Activated CD4-positive, alpha-beta T cell treated with anti-CD3 and anti-CD28 coated beads, Interleukin-2, amount 10 ng/mL, durations not matched to agents 24 days and 14 days (primary cell): ENCODE measurements around the gene TRAF2. TPM values are rescaled to one million over a fixed set of nuclear protein-coding genes. Genes with fewer than 3 reads are reported as not detected.

Source experiments
- DNase-seq: peaks from one replicate; pipeline ENCODE4 v3.0.0; 2022
- H3K27ac Mint-ChIP-seq: one replicate; pipeline ENCODE4 v1.8.0; 2022; ENCODE audit warnings: mild to moderate bottlenecking, mixed read lengths
- H3K27me3 Mint-ChIP-seq: one replicate; pipeline ENCODE4 v1.8.0; 2022; ENCODE audit warnings: mixed read lengths
- H3K36me3 Mint-ChIP-seq: one replicate; pipeline ENCODE4 v1.8.0; 2022; ENCODE audit warnings: low read depth, mild to moderate bottlenecking, mixed read lengths
- H3K4me1 Mint-ChIP-seq: one replicate; pipeline ENCODE4 v1.8.0; 2021; ENCODE audit warnings: mixed read lengths
- H3K4me3 Mint-ChIP-seq: one replicate; pipeline ENCODE4 v1.8.0; 2022; ENCODE audit warnings: mild to moderate bottlenecking, moderate library complexity, mixed read lengths
- H3K9me3 Mint-ChIP-seq: one replicate; pipeline ENCODE4 v1.8.0; 2021; ENCODE audit warnings: mixed read lengths
- intact Hi-C: fragments of 100-400 bp; cut with micrococcal nuclease; formaldehyde crosslinking; loops from one replicate; pipeline ENCODE4 v1.15.1; 2023
- total RNA-seq: library from RNA; stranded (reverse); gene quantifications from 2 replicates; pipeline ENCODE4 v1.2.3, GENCODE V29; 2022

Gene TRAF2
- total RNA-seq, 1 donor from 2014 or later, result 66.6 TPM

DNA sequence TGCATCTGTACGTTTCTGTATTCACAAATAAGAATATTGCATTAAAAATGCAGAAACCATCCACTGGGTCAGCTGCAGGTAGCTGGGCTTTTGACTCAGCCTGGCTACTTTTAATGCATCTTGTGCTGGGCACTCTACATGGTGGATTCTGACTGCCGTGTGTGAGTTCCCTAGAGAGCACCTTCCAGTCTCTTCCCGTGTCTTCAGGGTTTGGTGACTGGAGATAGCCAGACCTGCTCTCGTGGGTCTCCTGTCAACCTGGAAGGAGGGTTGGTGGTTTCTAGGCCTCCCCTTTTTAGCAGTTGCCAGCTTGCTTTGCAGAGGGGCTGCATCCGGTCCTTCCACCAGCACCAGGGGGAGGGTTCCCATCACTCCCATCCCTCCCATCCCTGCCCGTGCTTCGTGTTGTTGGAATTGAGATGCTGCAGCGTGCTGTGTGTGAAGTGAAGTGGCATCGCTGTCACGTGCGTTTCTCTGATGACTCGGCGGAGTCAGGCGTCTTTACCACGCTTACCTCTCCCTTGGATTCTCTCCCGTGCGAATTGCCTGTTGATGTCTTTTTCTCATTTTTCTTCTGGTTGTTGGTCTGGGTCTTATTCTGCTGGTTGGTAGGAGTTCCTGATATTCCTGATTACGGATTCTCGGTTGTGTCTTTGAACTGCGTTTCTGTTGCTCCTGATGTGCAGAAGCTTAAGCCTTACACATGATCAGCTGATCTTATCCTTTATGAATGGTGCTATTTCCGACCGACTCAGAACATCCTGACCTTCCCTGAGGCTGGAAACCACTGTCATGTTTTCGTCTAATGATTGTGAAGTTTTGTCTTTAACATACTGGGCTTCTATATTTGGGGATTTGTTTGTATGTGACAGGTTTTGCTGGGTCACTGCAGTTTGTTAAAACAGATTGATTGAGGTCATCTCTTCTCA, 41.3 kb downstream of the TRAF2 start:
- no peaks in the 10 kb centered on the region for H3K27me3 Mint-ChIP-seq
- H3K4me3 Mint-ChIP-seq, result no peak overlapping the region
- H3K27ac Mint-ChIP-seq, result peak overlapping the region; percentile 52

DNA sequence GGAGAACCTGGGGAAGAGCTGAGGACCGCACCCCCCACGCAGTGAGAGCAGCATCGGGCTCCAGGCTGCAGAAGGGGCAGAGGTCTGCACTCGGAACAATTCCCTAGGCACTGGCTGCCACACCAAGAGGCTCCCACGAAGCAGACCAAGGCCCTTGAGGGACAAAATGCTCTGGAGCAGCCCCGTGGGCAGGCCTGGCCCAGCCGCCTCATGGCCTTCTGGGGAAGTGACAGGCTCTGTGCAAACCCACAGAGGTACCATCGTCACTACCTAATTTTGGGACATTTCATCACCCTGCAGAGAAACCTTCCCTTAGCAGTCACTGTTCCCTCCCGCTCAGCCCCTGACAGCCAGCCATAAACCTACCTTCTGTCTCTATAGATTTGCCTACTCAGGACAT, 42.3 kb downstream of the TRAF2 start:
- no peak for DNase-seq
- intact Hi-C loops, result no loop called here
- Mint-ChIP-seq H3K4me3 (no peak overlapping the region), H3K9me3 (no peaks in the 10 kb centered on the region), H3K4me1 (peaks cover 10% of the 10 kb centered on the region), H3K27ac (no peak overlapping the region), H3K27me3 (no peaks in the 10 kb centered on the region), H3K36me3 (peaks cover 61% of the 10 kb centered on the region)

More for the DNA sequence above, 41.3 kb downstream of the TRAF2 start:
- DNase-seq, result no peak
- peaks cover 5% of the 10 kb centered on the region for H3K4me1 Mint-ChIP-seq
- H3K36me3 Mint-ChIP-seq, result peaks cover 60% of the 10 kb centered on the region
- no peaks in the 10 kb centered on the region for H3K9me3 Mint-ChIP-seq
- intact Hi-C loops, result no loop called here

- DNase-seq, result no peak
- H3K4me1 Mint-ChIP-seq, result peaks cover 13% of the 10 kb centered on the region
- no peaks in the 10 kb centered on the region for H3K27me3 Mint-ChIP-seq
- peaks cover 59% of the 10 kb centered on the region for H3K36me3 Mint-ChIP-seq
- no peaks in the 10 kb centered on the region for H3K9me3 Mint-ChIP-seq
- intact Hi-C loops, result no loop called here
- H3K27ac Mint-ChIP-seq, result no peak overlapping the region
- no peak overlapping the region for H3K4me3 Mint-ChIP-seq
Measured at GRCh38 chr9:136930014-136930413, 43.7 kb downstream of the TRAF2 start.

DNA sequence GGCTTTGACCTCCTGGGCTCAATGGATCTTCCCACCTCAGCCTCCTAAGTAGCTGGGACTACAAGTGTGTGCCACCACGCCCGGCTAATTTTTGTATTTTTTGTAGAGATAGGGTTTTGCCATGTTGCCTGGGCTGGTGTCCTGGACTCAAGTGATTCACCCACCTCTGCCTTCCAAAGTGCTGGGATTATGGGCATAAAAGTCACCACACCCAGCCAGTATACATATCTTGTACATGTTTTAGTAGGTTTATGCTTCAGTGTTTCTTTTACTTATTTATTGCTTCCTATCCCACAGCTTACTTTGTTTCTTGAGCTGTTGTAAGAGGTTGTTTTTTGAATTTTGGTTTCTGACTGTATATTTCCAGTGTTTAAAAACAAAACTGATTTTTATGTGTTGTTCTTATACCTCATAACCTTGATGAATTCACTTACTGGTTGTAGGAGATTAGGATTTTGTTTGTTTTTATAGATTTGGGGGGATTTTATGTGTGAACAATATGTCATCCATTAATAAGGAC, 45.4 kb downstream of the TRAF2 start:
- Mint-ChIP-seq H3K4me1 (peaks cover 13% of the 10 kb centered on the region), H3K4me3 (no peak overlapping the region), H3K27ac (peak overlapping the region; percentile 89), H3K9me3 (no peaks in the 10 kb centered on the region), H3K36me3 (peaks cover 59% of the 10 kb centered on the region), H3K27me3 (no peaks in the 10 kb centered on the region)
- intact Hi-C loops, result no loop called here
- no peak for DNase-seq

DNA sequence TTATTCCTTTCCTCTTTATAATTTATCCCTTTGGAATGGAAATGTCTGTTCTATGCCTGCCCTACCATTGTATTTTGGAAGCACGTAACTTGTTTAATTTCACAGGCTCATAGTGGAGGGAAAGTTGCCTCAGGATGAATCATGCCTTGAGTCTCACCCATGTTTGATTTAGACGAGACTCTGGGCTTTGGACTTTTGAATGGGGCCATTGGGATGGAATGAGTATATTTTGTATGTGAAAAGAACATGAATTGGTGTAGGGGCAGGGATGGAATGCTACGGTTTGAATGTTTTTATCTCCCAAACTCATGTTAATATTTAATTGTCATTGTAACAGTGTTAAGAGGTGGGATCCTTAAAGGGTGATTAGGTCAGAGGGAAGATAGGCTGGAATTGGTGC, 48.0 kb downstream of the TRAF2 start:
- DNase-seq, result no peak
- intact Hi-C loops, result no loop called here
- Mint-ChIP-seq H3K4me3 (no peak overlapping the region), H3K4me1 (peaks cover 13% of the 10 kb centered on the region), H3K36me3 (peaks cover 55% of the 10 kb centered on the region), H3K27me3 (no peaks in the 10 kb centered on the region), H3K27ac (peak overlapping the region; percentile 4), H3K9me3 (no peaks in the 10 kb centered on the region)

GRCh38 chr9:136935651-136936050, 49.3 kb downstream of the TRAF2 start:
- Mint-ChIP-seq H3K36me3 (peaks cover 46% of the 10 kb centered on the region), H3K27me3 (no peaks in the 10 kb centered on the region), H3K27ac (no peak overlapping the region), H3K4me1 (peaks cover 13% of the 10 kb centered on the region), H3K9me3 (no peaks in the 10 kb centered on the region), H3K4me3 (no peak overlapping the region)
- DNase-seq, result no peak
- intact Hi-C loops, result no loop called here

- Mint-ChIP-seq H3K4me3 (no peak overlapping the region), H3K4me1 (peaks cover 12% of the 10 kb centered on the region)
Measured at GRCh38 chr9:136936645-136937170, 50.4 kb downstream of the TRAF2 start.

GRCh38 chr9:136937186-136938001, 51.1 kb downstream of the TRAF2 start:
- Mint-ChIP-seq H3K27ac (no peak overlapping the region), H3K4me3 (no peak overlapping the region)

More at GRCh38 chr9:136936645-136937170, 50.4 kb downstream of the TRAF2 start:
- no peaks in the 10 kb centered on the region for H3K9me3 Mint-ChIP-seq
- DNase-seq, result no peak
- peaks cover 42% of the 10 kb centered on the region for H3K36me3 Mint-ChIP-seq
- intact Hi-C loops, result no loop called here
- peak overlapping the region; percentile 51 for H3K27ac Mint-ChIP-seq
- no peaks in the 10 kb centered on the region for H3K27me3 Mint-ChIP-seq

GRCh38 chr9:136939431-136939995, 53.2 kb downstream of the TRAF2 start:
- Mint-ChIP-seq H3K27me3 (no peaks in the 10 kb centered on the region), H3K4me3 (no peak overlapping the region), H3K9me3 (no peaks in the 10 kb centered on the region), H3K36me3 (peaks cover 36% of the 10 kb centered on the region), H3K4me1 (no peaks in the 10 kb centered on the region), H3K27ac (peak overlapping the region; percentile 22)
- intact Hi-C loops, result no loop called here
- no peak for DNase-seq

More at GRCh38 chr9:136937186-136938001, 51.1 kb downstream of the TRAF2 start:
- intact Hi-C loops, result no loop called here
- Mint-ChIP-seq H3K9me3 (no peaks in the 10 kb centered on the region), H3K4me1 (peaks cover 7% of the 10 kb centered on the region), H3K36me3 (peaks cover 42% of the 10 kb centered on the region), H3K27me3 (no peaks in the 10 kb centered on the region)
- DNase-seq, result no peak

DNA sequence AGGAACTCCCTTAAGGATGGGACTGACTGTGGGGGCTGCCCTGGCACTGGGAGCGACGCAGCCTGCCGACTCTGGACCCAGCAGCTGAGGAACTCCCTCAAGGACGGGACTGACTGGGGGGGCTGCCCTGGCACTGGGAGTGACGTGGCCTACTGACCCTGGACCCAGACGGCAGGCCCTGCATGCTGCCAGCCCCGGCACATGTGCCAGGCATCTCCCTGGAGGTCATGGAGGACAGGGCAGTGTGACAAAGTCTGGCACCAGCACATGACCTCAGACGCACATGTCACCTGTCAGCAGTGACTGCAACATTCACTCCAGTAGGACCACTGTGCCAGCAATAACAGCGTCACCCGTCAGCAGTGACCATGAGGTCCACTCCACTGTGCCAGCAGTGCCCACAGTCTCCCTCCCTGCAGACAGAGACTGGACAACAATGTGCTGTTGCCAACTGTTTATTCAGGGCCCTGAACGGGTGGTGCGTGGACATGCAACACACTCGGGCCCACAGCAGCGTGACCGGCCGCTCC, 53.7 kb downstream of the TRAF2 start:
- Mint-ChIP-seq H3K36me3 (peaks cover 32% of the 10 kb centered on the region), H3K27ac (no peak overlapping the region), H3K4me3 (no peak overlapping the region), H3K4me1 (peaks cover 3% of the 10 kb centered on the region), H3K27me3 (no peaks in the 10 kb centered on the region), H3K9me3 (no peaks in the 10 kb centered on the region)
- intact Hi-C loops, result no loop called here
- DNase-seq, result no peak

GRCh38 chr9:136940526-136941230, 54.4 kb downstream of the TRAF2 start:
- Mint-ChIP-seq H3K36me3 (peaks cover 30% of the 10 kb centered on the region), H3K4me1 (peaks cover 3% of the 10 kb centered on the region)
- intact Hi-C loops, result no loop called here

GRCh38 chr9:136941231-136942111, 55.2 kb downstream of the TRAF2 start:
- intact Hi-C loops, result no loop called here
- Mint-ChIP-seq H3K9me3 (no peaks in the 10 kb centered on the region), H3K27me3 (no peaks in the 10 kb centered on the region), H3K4me3 (no peak overlapping the region), H3K27ac (no peak overlapping the region), H3K4me1 (peaks cover 3% of the 10 kb centered on the region), H3K36me3 (peaks cover 25% of the 10 kb centered on the region)
- DNase-seq, result peak; percentile 61

More at GRCh38 chr9:136940526-136941230, 54.4 kb downstream of the TRAF2 start:
- H3K4me3 Mint-ChIP-seq, result no peak overlapping the region
- no peaks in the 10 kb centered on the region for H3K27me3 Mint-ChIP-seq
- no peak overlapping the region for H3K27ac Mint-ChIP-seq
- DNase-seq, result no peak
- no peaks in the 10 kb centered on the region for H3K9me3 Mint-ChIP-seq
